B cell (primary cell): Measurements from ENCODE around the gene ERBB2. TPM values are rescaled to one million over a fixed set of nuclear protein-coding genes. Genes with fewer than 3 reads are reported as not detected.
A peak's percentile ranks its signal among the peaks of the same experiment; 100 is the strongest.

Source experiments
- ATAC-seq: fragments of 200-7000 bp; cut with Tn5 transposase; one replicate; pipeline ENCODE4 v1.10.0; 2021; ENCODE audit warnings: low read depth, mild to moderate bottlenecking, moderate number of reproducible peaks, moderate library complexity
- CTCF ChIA-PET: fragments of 350-600 bp; sonication (Branson Sonifier 250); formaldehyde crosslinking; loops from one replicate; lab custom pipeline; 2021; ENCODE audit warnings: antibody characterized with exemption, inconsistent platforms; lab: Charles Lee
- POLR2A ChIA-PET: fragments of 350-600 bp; sonication (Branson Sonifier 250); formaldehyde crosslinking; loops from one replicate; lab custom pipeline; 2021; ENCODE audit warnings: antibody characterized with exemption; lab: Charles Lee
- DNase-seq: peaks from one replicate; pipeline ENCODE4 v3.0.0; 2013
- H2AFZ ChIP-seq: 2 replicates; pipeline ENCODE4 v1.6.1; 2012; ENCODE audit warnings: mild to moderate bottlenecking, low read depth, low read length; ENCODE audit not compliant: insufficient read depth, poor library complexity, severe bottlenecking
- H3K27ac ChIP-seq, 2 donors: 1 replicate in 1 of 2; 2 replicates in 1 of 2; pipeline ENCODE4 v1.5.1; 2012 to 2013; ENCODE audit warnings: low read length in 2 of 2, mild to moderate bottlenecking in 2 of 2, moderate library complexity in 1 of 2
- H3K27me3 ChIP-seq, 4 experiments: fragments of 200-600 bp in 1 of 4; sonication (generic) in 1 of 4; replicated peaks in 1 of 4; 1 replicate in 2 of 4; 2 replicates in 2 of 4; pipeline versions ENCODE4 v1.6.1 to v1.7.0; 2013 to 2016; ENCODE audit warnings: low read length in 3 of 4, mild to moderate bottlenecking in 2 of 4, mixed read lengths in 1 of 4, moderate library complexity in 1 of 4; ENCODE audit not compliant: insufficient read depth in 4 of 4, control insufficient read depth in 3 of 4; ENCODE audit errors: control extremely low read depth in 1 of 4
- H3K36me3 ChIP-seq, 2 experiments: replicated peaks in 1 of 2; 1 replicate in 1 of 2; 2 replicates in 1 of 2; pipeline versions ENCODE4 v1.6.1 to v1.7.1; 2013; ENCODE audit warnings: low read length in 1 of 2; ENCODE audit not compliant: insufficient read depth in 2 of 2, control insufficient read depth in 1 of 2; ENCODE audit errors: control extremely low read depth in 1 of 2, extremely low read depth in 1 of 2
- H3K4me1 ChIP-seq, 2 donors: fragments of 200-600 bp in 1 of 2; sonication (generic) in 1 of 2; 1 replicate in 1 of 2; 2 replicates in 1 of 2; pipeline versions ENCODE4 v1.5.1 to v1.6.1; 2013 to 2017; ENCODE audit warnings: low read length in 2 of 2; ENCODE audit not compliant: control insufficient read depth in 2 of 2, insufficient read depth in 2 of 2
- H3K4me2 ChIP-seq: replicated peaks from 2 replicates; pipeline ENCODE3; 2012; ENCODE audit warnings: mild to moderate bottlenecking, low read depth, low read length; ENCODE audit not compliant: poor library complexity, severe bottlenecking
- H3K4me3 ChIP-seq, 5 experiments: fragments of 200-600 bp in 1 of 5; sonication (generic) in 1 of 5; 1 replicate in 3 of 5; 2 replicates in 2 of 5; pipeline versions ENCODE4 v1.5.1 to v1.7.0; 2011 to 2016; ENCODE audit warnings: low read length in 4 of 5, mild to moderate bottlenecking in 4 of 5, low read depth in 2 of 5, control low read depth in 1 of 5, moderate library complexity in 1 of 5; ENCODE audit not compliant: insufficient read depth in 1 of 5; ENCODE audit errors: control extremely low read depth in 1 of 5, extremely low read depth in 1 of 5
- H3K79me2 ChIP-seq: fragments of 200-600 bp; sonication (generic); one replicate; pipeline ENCODE4 v1.6.0; 2016; ENCODE audit warnings: low read length; ENCODE audit not compliant: control insufficient read depth, insufficient read depth
- H3K9ac ChIP-seq: fragments of 200-600 bp; sonication (generic); 2 replicates; pipeline ENCODE4 v1.6.1; 2017; ENCODE audit warnings: mild to moderate bottlenecking, low read length, moderate library complexity
- H3K9me3 ChIP-seq, 3 donors: one replicate each; pipeline versions ENCODE4 v1.6.1 to v1.7.1; 2013; ENCODE audit warnings: low read length in 2 of 3; ENCODE audit not compliant: control insufficient read depth in 2 of 3, insufficient read depth in 1 of 3; ENCODE audit errors: control extremely low read depth in 1 of 3
- H4K20me1 ChIP-seq: 2 replicates; pipeline ENCODE4 v1.6.0; 2012; ENCODE audit warnings: mild to moderate bottlenecking, low read length; ENCODE audit not compliant: insufficient read depth, control insufficient read depth, poor library complexity, severe bottlenecking
- H3K27ac Mint-ChIP-seq: one replicate; pipeline ENCODE4 v1.8.0; 2021; ENCODE audit warnings: mixed read lengths
- H3K27me3 Mint-ChIP-seq: one replicate; pipeline ENCODE4 v1.8.0; 2021; ENCODE audit warnings: mixed read lengths
- H3K4me1 Mint-ChIP-seq: one replicate; pipeline ENCODE4 v1.8.0; 2021; ENCODE audit warnings: mixed read lengths
- H3K4me3 Mint-ChIP-seq: one replicate; pipeline ENCODE4 v1.8.0; 2021; ENCODE audit warnings: mixed read lengths
- H3K9me3 Mint-ChIP-seq: one replicate; pipeline ENCODE4 v1.8.0; 2022; ENCODE audit warnings: mixed read lengths; ENCODE audit not compliant: insufficient read depth
- EZH2 ChIP-seq: IDR thresholded peaks from 2 replicates; pipeline ENCODE4 v1.6.1; 2012; ENCODE audit warnings: borderline replicate concordance, low read depth, mild to moderate bottlenecking, moderate library complexity, low read length; ENCODE audit not compliant: insufficient read depth, poor library complexity, severe bottlenecking
- WGBS: methylation state at CpG from one replicate; pipeline ENCODE4 v1.1.5; 2013; ENCODE audit warnings: missing lambda C conversion rate; ENCODE audit not compliant: insufficient coverage; 5-methylcytosine and 5-hydroxymethylcytosine counted together
- intact Hi-C: fragments of 100-400 bp; cut with micrococcal nuclease; formaldehyde crosslinking; loops from one replicate; pipeline ENCODE4 v1.10.0; 2022
- polyA plus RNA-seq: library from polyadenylated mRNA; depleted of rRNA; stranded (reverse); fragments of >200 nt; gene quantifications from 2 replicates; pipeline ENCODE4 v1.2.3, GENCODE V29; 2012
- total RNA-seq, 2 donors: library from RNA; stranded (reverse); fragments of 120-200 nt in 1 of 2; gene quantifications; 1 replicate in 1 of 2; 2 replicates in 1 of 2; pipeline versions ENCODE4 v1.2.3 to v1.2.4, GENCODE V29; 2013 to 2022
- TF ChIP-seq, protein P1 (sequence below): fragments of 200-600 bp; IDR thresholded peaks from one replicate; pipeline ENCODE4 v1.8.0; 2022; ENCODE audit warnings: antibody characterized with exemption, mild to moderate bottlenecking

ERBB2 gene
- total and polyA plus RNA-seq, 2 donors (not counting 1 experiment from before 2014, with no cell fraction given), result 3.2 to 8.4 TPM

DNA sequence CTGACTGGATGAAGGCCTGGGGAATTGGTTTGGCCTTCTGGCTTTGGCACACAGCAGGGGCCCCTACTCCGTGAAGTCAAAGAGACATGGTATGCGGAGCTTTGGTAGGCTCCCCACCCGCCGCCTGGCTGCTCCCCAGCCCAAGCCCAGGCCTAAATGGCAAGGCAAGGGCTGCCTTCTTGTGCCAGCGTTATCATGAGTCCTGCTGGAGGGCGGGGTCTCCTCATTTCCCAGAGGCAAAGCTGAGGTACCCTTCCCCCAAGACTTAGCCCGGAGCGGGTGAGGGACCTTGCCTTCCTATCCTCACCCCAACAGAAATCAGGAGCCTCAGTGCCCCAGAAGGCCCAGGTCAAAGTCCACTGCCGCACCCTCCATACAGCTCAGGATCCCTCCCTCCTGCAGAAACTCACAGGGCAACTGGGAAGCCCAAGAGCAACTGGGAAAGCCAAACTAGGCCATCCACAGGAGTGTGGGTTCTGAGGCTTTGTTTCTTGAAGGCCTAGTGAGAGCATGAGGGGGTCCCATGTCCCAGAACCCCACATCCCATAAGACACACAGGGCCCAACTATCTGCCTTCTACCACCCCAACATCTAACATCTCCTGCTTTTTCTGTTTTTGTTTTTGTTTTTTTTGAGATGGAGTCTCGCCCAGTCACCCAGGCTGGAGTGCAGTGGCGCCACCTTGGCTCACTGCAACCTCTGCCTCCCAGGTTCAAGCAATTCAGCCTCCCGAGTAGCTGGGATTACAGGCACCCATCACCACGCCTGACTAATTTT is 21.3 kb upstream of the ERBB2 start:
- ATAC-seq, result no peak
- Histone ChIP-seq H3K4me1 (peaks cover 72 to 76% of the 10 kb centered on the region in 2 donors), H3K9me3 (peaks cover 0 to 3% (median 0%) of the 10 kb centered on the region in 3 donors), H3K9ac (no peak overlapping the region), H3K27ac (peak overlapping the region; percentile 64 to 94), H3K4me2 (peak overlapping the region; percentile 69), H3K4me3 (no peak overlapping the region), H3K27me3 (no peaks in the 10 kb centered on the region), H4K20me1 (no peaks in the 10 kb centered on the region), H3K36me3 (peaks cover 0 to 9% of the 10 kb centered on the region in 2 experiments), H3K79me2 (no peaks in the 10 kb centered on the region), H2AFZ (peak overlapping the region; percentile 70)
- no peak for TF ChIP-seq EZH2
- TF ChIP-seq, protein P1, sequence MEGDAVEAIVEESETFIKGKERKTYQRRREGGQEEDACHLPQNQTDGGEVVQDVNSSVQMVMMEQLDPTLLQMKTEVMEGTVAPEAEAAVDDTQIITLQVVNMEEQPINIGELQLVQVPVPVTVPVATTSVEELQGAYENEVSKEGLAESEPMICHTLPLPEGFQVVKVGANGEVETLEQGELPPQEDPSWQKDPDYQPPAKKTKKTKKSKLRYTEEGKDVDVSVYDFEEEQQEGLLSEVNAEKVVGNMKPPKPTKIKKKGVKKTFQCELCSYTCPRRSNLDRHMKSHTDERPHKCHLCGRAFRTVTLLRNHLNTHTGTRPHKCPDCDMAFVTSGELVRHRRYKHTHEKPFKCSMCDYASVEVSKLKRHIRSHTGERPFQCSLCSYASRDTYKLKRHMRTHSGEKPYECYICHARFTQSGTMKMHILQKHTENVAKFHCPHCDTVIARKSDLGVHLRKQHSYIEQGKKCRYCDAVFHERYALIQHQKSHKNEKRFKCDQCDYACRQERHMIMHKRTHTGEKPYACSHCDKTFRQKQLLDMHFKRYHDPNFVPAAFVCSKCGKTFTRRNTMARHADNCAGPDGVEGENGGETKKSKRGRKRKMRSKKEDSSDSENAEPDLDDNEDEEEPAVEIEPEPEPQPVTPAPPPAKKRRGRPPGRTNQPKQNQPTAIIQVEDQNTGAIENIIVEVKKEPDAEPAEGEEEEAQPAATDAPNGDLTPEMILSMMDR, result no peak
- peak overlapping the region; percentile 79 for H3K4me3 Mint-ChIP-seq
- peaks cover 70% of the 10 kb centered on the region for H3K4me1 Mint-ChIP-seq
- no peak for DNase-seq
- POLR2A ChIA-PET, result interaction anchor here (1.2 to 3.6 kb wide), 3 partner anchors 8 to 12 kb away, joined by 6 to 11 read pairs (median 7); partner anchors contain the start of gene PGAP3
- peak overlapping the region; percentile 98 for H3K27ac Mint-ChIP-seq
- H3K27me3 Mint-ChIP-seq, result no peaks in the 10 kb centered on the region
- CTCF ChIA-PET, result interaction anchor here (0.6 to 7.6 kb wide), 9 partner anchors 8 to 1086 kb away, joined by 3 to 48 read pairs (median 4); partner anchors contain the start of genes PGAP3 and PNMT
- intact Hi-C loops, result loop anchor here (1.0 to 5.0 kb wide), 2 partner anchors 10 to 74 kb away; partner anchors contain the start of gene PGAP3
- H3K9me3 Mint-ChIP-seq, result no peaks in the 10 kb centered on the region
- 89% methylated on average over 12 of the region's 13 CpGs for WGBS
